ENCODE measurements around the gene VIT. TPM values are rescaled to one million over a fixed set of nuclear protein-coding genes. Genes with fewer than 3 reads are reported as not detected.

Gene VIT
- total and polyA plus RNA-seq, 2 experiments from 2014 or later: 0.22 to 0.31 TPM

GRCh38 chr2:36797324-36798070 lies 101.0 kb downstream of the VIT start:
- H3K36me3 ChIP-seq (ENCODE audit: low read depth): no peaks in the 10 kb centered on the region
- H3K4me1 ChIP-seq (ENCODE audit: insufficient read depth): no peaks in the 10 kb centered on the region
- no peaks in the 10 kb centered on the region for H3F3A ChIP-seq (ENCODE audit: insufficient read depth)
- peaks cover 8% of the 10 kb centered on the region for H3K27me3 ChIP-seq (replicated peaks; ENCODE audit: insufficient read depth)
- H3K4me2 ChIP-seq (ENCODE audit: unreplicated experiment): no peak overlapping the region
- H3K9ac ChIP-seq: no peak overlapping the region
- TF ChIP-seq EZH2phosphoT487 (IDR thresholded peaks at IDR 0.05; ENCODE audit: insufficient read depth, low read depth) (no peak), EZH2 (IDR thresholded peaks at IDR 0.05; ENCODE audit: insufficient read depth, poor library complexity, severe bottlenecking) (no peak)
- no peak overlapping the region for H3K4me3 ChIP-seq
- 52 to 53% methylated on average over 6 of the region's 6 CpGs for WGBS, 2 experiments (ENCODE audit: low coverage in 1 of 2, low lambda C conversion rate in 2 of 2, missing lambda C conversion rate in 2 of 2)
- H3K79me2 ChIP-seq (ENCODE audit: insufficient read depth): no peaks in the 10 kb centered on the region
- no peak overlapping the region for H3K27ac ChIP-seq
- no peak overlapping the region for H2AFZ ChIP-seq
- no peaks in the 10 kb centered on the region for H3K9me2 ChIP-seq (ENCODE audit: insufficient read depth)
- H4K20me1 ChIP-seq (ENCODE audit: insufficient read depth): no peaks in the 10 kb centered on the region
- DNase-seq: no peak
- no peaks in the 10 kb centered on the region for H3K9me3 ChIP-seq (ENCODE audit: low read depth)
- in situ Hi-C loops (cut with MboI): loop anchor here (25.0 kb wide), 1 partner anchor 235 kb away; no protein-coding TSS in a partner anchor

DNA sequence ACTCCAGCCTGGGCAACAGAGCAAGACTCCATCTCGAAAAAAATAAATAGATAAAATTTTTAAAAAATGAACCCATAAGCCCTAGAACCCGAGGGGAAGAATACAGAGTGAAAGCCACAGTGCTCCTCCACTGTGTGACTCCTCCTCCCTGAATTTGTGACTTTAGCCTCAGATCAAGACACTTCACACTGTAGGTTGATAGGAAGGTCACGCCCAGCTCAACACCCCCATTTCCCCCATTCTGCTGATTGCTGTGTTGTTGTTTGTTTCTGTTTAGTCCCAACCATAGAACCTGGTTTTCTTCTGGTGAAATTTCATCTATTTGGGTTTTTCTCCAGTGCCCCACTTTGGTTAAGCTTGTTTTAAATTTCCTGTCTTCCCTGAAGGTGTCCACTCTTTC lies 102.2 kb downstream of the VIT start:
- H3K27ac ChIP-seq: no peak overlapping the region
- no peak for DNase-seq
- no peaks in the 10 kb centered on the region for H4K20me1 ChIP-seq (ENCODE audit: insufficient read depth)
- no peak overlapping the region for H3K9ac ChIP-seq
- no peaks in the 10 kb centered on the region for H3K9me2 ChIP-seq (ENCODE audit: insufficient read depth)
- TF ChIP-seq EZH2phosphoT487 (IDR thresholded peaks at IDR 0.05; ENCODE audit: insufficient read depth, low read depth): no peak
- no peaks in the 10 kb centered on the region for H3K79me2 ChIP-seq (ENCODE audit: insufficient read depth)
- no peaks in the 10 kb centered on the region for H3K36me3 ChIP-seq (ENCODE audit: low read depth)
- H3K4me2 ChIP-seq (ENCODE audit: unreplicated experiment): no peak overlapping the region
- peaks cover 4% of the 10 kb centered on the region for H3K27me3 ChIP-seq (replicated peaks; ENCODE audit: insufficient read depth)
- in situ Hi-C loops (cut with MboI): loop anchor here (25.0 kb wide), 1 partner anchor 236 kb away; no protein-coding TSS in a partner anchor
- H3K9me3 ChIP-seq (ENCODE audit: low read depth): no peaks in the 10 kb centered on the region
- no peak overlapping the region for H3K4me3 ChIP-seq
- no peaks in the 10 kb centered on the region for H3K4me1 ChIP-seq (ENCODE audit: insufficient read depth)
- 49 to 54% methylated on average over 3 of the region's 3 CpGs for WGBS, 2 experiments (ENCODE audit: low coverage in 1 of 2, low lambda C conversion rate in 2 of 2, missing lambda C conversion rate in 2 of 2)
- H3F3A ChIP-seq (ENCODE audit: insufficient read depth): no peaks in the 10 kb centered on the region
- H2AFZ ChIP-seq: no peak overlapping the region

- Histone ChIP-seq H3K9ac (no peak overlapping the region), H3K9me2 (ENCODE audit: insufficient read depth) (no peaks in the 10 kb centered on the region), H3K27me3 (replicated peaks; ENCODE audit: insufficient read depth) (peaks cover 4% of the 10 kb centered on the region), H4K20me1 (ENCODE audit: insufficient read depth) (no peaks in the 10 kb centered on the region), H2AFZ (no peak overlapping the region), H3K36me3 (ENCODE audit: low read depth) (no peaks in the 10 kb centered on the region), H3K4me3 (no peak overlapping the region), H3K27ac (no peak overlapping the region), H3F3A (ENCODE audit: insufficient read depth) (no peaks in the 10 kb centered on the region), H3K4me1 (ENCODE audit: insufficient read depth) (no peaks in the 10 kb centered on the region), H3K9me3 (ENCODE audit: low read depth) (no peaks in the 10 kb centered on the region), H3K4me2 (ENCODE audit: unreplicated experiment) (no peak overlapping the region), H3K79me2 (ENCODE audit: insufficient read depth) (no peaks in the 10 kb centered on the region)
- no peak for DNase-seq
- in situ Hi-C loops (cut with MboI): no loop called here
- no peak for TF ChIP-seq EZH2phosphoT487 (IDR thresholded peaks at IDR 0.05; ENCODE audit: insufficient read depth, low read depth)
- TF ChIP-seq EZH2 (IDR thresholded peaks at IDR 0.05; ENCODE audit: insufficient read depth, poor library complexity, severe bottlenecking): no peak
- WGBS, 2 experiments (ENCODE audit: low coverage in 1 of 2, low lambda C conversion rate in 2 of 2, missing lambda C conversion rate in 2 of 2): 80 to 82% methylated on average over 11 of the region's 11 CpGs
Measured at GRCh38 chr2:36800381-36800780, 103.9 kb downstream of the VIT start.

DNA sequence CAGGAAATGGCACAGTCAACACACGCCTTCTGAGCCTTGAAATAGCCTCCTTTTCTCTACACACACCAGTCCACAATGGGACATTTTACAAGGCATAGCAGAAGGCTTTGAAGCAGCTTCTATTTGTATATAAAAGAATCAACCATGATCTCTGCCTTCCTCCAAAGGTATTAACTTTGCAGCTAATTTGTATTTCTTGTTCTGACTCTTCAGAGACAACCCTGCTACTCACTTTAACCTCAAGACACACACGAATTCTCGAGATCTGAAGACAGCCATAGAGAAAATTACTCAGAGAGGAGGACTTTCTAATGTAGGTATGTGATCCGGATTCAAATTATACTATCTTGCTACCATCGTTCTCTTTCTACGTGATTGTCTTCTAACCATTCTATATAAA lies 104.6 kb downstream of the VIT start:
- 55 to 61% methylated on average over 6 of the region's 6 CpGs for WGBS, 2 experiments (ENCODE audit: low coverage in 1 of 2, low lambda C conversion rate in 2 of 2, missing lambda C conversion rate in 2 of 2)
- Histone ChIP-seq H3K4me3 (no peak overlapping the region), H3K9ac (no peak overlapping the region), H3K4me2 (ENCODE audit: unreplicated experiment) (no peak overlapping the region), H3K27ac (no peak overlapping the region), H3F3A (ENCODE audit: insufficient read depth) (no peaks in the 10 kb centered on the region), H3K4me1 (ENCODE audit: insufficient read depth) (no peaks in the 10 kb centered on the region), H3K27me3 (replicated peaks; ENCODE audit: insufficient read depth) (peaks cover 4% of the 10 kb centered on the region), H3K79me2 (ENCODE audit: insufficient read depth) (no peaks in the 10 kb centered on the region), H3K36me3 (ENCODE audit: low read depth) (no peaks in the 10 kb centered on the region), H4K20me1 (ENCODE audit: insufficient read depth) (no peaks in the 10 kb centered on the region), H3K9me2 (ENCODE audit: insufficient read depth) (no peaks in the 10 kb centered on the region), H3K9me3 (ENCODE audit: low read depth) (no peaks in the 10 kb centered on the region), H2AFZ (no peak overlapping the region)
- TF ChIP-seq EZH2 (IDR thresholded peaks at IDR 0.05; ENCODE audit: insufficient read depth, poor library complexity, severe bottlenecking): no peak
- TF ChIP-seq EZH2phosphoT487 (IDR thresholded peaks at IDR 0.05; ENCODE audit: insufficient read depth, low read depth): no peak
- no peak for DNase-seq
- in situ Hi-C loops (cut with MboI): no loop called here

Data from GM23248 (cell line).